LHCN-M2 (cell line): ENCODE results near the gene SMYD3. TPM values are rescaled to one million over a fixed set of nuclear protein-coding genes. Genes with fewer than 3 reads are reported as not detected.

ENCODE experiments used
- DNase-seq: peaks from one replicate; pipeline ENCODE4 v3.0.0-alpha.2; 2012; ENCODE audit warnings: low read depth
- total RNA-seq: library from RNA; depleted of rRNA; stranded (reverse); fragments of >200 nt; gene quantifications from 2 replicates; pipeline ENCODE4 v1.2.3, GENCODE V29; 2014

Gene SMYD3
- total RNA-seq, 1 experiment from 2014 or later = 34.0 TPM

DNA sequence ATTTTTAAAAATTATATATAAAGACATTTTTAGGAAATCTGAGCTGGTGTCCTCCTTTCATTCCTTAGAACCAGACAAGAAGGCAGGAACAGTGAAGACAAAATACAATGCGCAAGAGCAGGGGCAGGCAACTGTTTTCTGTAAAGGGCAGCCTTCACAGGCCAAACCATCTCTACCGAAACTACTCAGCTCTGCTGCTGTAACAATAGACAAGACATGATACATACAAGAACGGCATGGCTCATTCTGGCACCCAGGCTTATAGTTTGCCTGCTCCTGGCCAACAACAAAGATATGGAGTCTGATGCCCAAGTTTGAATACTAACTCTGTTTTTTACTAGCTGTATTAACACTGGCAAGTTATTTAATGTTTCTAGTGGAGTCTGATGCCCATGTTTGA lies 232.0 kb downstream of the SMYD3 start:
- DNase-seq = no peak

DNA sequence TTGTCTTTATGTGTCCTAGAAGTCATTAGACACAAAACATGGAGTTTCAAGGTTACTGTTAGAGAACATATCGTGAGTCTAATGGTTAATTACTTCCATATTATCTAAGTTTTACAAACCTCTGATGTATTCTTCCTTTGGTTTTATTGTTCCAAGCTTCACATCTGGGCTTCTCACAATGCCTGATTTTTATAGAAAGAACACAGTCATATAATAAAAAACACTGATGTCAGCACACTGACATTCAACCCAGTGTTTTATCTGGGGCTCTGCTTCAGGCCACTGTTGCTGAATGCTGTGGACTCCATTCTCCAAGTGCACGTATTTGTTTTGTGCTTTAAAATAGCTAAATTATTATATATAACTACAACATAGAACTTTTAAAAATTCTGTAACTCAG lies 232.9 kb downstream of the SMYD3 start:
- DNase-seq = no peak

DNA sequence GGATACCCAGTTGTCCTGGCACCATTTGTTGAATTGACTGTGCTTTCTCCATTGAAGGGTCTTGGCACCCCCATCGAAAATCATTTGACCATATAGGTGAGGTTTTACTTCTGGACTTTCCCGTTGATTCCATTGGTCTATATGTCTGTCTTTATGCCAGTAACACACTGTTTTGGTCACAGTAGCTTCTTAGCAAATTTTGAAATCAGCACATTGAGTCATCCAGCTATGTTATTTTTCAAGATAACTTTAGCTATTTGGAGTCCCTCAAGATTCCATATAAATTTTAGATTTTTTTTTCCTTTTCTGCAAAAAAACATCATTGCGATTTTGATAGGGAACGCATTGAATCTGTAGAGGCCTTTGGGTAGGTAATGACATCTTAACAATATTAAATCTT lies 235.6 kb downstream of the SMYD3 start:
- DNase-seq = no peak

DNA sequence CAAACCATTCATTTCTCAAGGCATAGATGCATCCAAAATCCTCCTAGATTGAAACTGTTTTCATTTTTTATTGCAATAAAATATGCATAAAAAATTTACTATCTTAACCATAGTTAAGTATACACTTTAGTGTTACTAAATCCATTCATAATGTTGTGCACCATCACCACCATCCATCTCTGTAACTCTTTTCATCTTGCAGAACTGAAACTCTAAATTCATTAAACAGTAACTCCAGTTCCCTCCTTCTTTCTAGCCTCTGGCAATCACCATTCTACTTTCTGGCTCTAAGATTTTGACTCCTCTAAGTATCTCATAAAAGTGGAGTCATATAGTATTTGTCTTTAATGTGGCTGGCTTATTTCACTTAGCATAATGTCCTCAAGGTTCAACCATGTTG lies 236.8 kb downstream of the SMYD3 start:
- DNase-seq = no peak

DNA sequence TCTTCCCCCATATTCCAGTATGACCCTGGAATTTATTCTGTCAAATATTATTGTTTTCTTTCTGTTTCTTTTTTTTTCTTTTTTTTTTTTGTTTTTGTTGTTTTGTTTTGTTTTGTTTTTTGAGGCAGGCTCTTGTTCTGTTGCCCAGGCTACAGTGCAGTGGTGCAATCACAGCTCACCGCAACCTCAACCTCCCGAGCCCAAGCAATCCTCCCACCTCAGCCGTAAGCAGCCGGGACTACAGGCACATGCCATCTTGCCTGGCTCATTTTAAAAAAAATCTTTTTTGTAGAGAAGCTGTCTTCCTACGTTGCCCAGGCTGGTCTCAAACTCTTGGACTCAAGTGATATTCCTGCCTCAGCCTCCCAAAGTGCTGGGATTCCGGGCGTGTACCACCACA lies 237.6 kb downstream of the SMYD3 start:
- no peak for DNase-seq

DNA sequence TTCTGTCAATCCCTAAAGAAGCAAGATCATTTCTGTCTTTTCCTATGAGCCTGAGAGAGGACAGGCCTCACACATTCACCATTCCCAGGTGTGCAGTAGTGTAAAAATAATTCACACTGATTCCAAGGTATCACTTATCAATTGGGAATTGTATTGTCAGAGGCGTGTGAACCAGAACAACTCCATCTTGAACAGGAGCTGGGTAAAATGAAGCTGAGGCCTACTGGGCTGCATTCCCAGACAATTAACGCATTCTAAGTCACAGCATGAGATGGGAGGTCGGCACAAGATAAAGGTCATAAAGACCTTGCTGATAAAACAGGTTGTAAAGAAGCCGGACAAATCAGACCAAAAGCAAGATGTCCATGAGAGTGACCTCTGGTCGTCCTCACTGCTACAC lies 239.2 kb downstream of the SMYD3 start:
- no peak for DNase-seq

DNA sequence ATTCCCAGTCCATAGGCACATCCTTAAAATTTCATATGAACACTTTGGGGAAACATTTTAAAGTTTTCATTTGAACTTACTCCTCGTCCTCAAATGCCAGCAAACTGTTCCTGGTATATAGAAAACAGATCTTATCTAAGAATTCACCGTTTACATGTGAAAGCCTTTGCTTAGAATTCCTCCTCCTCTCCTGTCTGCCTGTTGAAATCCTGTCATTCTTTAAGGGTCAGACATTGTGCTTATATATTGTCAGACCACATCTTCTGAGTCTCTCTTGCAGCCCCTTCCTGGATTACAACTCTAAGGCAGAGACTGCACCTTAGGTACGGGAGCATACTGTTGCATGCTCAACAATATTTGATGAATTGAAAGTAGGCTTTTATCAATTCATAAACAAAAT lies 239.7 kb downstream of the SMYD3 start:
- no peak for DNase-seq

DNA sequence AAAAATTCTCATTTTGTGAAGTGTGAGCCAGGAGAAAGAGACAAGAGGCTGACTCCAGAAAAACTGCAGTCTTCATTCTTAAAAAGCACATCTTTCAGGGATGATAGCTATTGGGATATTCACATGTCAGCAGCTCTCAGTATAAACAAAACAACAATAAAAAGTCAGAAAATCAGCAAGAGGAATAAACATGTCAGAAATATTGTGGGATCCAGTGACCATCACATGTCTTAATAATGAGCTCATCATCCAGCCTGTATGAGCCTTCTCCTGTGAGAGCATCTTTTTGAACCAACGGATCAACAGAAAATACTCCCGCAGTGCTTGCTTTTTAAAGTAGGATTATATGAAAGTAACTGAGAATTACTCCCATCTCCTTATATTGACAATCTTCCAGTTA lies 241.6 kb downstream of the SMYD3 start:
- no peak for DNase-seq

DNA sequence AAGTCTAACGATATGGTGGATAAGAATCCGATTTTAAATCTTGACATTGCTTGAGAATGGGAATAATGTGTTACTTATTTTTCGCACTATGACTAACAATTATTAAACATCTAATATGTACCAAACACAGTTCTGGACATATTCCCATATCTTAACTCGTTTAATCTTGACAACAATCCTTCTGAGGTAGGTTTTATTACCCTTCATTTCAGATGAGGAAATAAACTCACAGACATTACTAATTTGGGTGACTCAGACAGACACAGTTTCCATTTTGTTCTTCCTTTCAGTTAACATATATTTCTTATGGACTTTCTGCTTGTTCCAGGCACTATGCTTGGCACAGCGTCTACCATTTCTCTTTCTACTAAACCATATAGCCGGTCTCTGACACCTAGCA lies 244.8 kb downstream of the SMYD3 start:
- DNase-seq = no peak

DNA sequence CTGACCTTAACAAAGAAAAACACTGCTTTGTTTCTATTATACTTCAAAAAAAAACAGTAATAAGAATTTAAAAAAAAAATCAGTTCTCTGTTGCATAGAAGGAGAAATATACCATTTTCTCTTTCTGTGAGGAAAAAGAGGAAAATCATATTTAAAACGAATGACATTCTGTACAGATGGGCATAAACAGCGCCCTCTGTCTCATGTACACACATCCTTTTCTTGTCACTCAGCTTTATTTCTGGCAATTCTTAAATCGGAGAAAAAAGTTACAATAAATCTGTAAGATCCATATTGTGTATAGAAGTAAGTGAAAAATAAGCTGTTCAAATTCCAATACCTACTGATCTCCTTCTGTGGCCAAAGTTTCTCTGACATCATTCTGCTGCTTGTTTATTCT lies 245.4 kb downstream of the SMYD3 start:
- DNase-seq = no peak

DNA sequence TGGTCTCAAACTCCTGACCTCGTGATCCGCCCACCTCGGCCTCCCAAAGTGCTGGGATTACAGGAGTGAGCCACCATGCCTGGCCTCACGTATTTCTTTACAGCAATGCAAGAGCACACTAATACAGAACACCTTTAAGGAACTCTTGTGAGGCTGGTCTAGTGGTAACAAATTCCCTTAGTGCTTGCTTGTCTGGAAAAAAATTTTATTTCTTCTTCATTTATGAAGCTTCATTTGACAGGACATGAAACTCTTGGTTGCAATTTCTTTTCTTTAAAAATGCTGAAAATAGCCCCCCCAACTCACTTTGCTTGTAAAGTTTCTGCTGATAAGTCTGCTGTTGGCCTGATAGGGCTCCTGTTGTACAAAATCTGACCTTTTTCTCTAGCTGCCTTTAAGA lies 248.8 kb downstream of the SMYD3 start:
- no peak for DNase-seq

DNA sequence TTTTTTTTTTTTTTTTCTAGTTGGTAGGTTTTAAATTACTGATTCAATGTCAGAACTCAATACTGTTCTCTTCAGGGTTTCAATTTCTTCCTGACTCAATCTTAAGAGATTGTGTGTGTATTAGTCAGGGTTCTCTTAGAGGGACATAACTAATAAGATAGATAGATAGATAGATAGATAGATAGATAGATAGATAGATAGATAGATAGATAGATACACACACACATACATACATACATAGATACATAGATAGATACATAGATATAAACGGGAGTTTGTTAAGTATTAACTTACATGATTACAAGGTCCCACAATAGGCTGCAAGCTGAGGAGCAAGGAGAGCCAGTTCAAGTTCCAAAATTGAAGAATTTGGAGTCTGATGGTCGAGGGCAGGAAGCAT lies 251.3 kb downstream of the SMYD3 start:
- DNase-seq = no peak

DNA sequence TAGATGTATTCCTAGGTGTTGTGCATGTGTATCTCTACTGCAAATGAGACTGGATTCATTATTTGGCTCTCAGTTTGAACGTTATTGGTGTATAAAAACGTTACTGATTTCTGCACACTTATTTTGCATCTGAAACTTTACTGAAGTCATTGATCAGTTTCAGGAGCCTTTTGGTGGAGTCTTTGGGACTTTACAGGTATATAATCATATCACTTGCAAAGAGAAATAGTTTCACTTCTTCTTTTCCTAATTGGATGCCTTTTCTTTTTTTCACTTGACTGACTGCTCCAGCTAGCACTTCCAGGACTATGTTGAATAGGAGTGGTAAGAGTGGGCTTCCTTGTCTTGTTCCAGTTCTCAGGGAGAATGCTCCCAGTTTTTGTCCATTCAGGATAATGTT lies 252.2 kb downstream of the SMYD3 start:
- no peak for DNase-seq

DNA sequence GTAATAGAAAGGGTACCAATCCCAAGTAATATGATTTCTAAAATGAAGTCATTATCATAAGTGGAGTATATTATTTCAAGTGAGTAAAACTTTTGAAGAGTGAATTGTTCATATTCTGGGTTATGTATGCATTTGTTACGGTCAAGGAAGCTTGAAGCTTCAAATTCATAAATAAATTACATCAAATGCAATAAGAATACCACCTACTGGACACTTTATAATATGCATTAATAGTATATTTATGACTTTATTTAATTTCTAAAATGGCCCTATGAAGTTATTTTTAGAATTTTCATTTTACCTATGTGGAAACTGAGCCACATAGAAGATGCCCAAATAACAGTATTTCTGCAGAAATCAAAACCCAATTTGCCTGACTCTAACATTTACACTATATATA lies 260.6 kb downstream of the SMYD3 start:
- DNase-seq = no peak

DNA sequence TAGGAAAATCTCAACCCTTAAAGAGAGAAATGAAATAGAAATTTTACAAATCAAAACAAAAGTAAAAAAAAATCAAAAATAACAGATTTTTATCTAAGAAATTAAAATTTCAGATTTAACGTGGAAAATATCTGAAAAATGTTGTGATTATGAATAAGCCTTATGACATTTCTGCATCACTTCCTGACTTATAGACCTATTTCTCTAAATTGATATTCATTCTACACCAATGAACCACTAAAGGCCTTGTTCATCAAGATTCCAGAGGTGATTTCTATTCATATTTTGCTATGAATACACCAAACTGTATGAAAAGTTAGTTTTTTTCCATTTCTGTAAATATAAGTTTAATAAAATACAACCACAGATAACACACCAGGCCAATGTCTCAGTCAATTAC lies 261.5 kb downstream of the SMYD3 start:
- no peak for DNase-seq

DNA sequence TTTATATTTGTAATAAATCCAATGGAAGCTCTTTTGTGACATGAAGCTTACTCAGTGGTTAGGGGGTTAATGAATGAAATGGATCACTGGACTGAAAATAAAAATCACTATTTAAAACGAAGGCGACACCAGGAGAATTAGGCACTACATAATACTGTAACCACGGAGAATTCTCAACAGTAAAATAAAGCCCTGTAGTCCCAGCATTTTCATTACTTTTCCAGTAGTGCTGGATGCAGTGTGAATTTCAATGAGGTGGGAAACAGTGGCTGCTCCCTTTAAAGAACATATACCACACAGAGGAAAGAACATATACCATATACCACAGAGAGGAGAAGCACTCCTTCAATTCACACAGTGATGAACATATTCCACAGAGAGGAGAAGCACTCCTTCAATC lies 275.0 kb downstream of the SMYD3 start:
- DNase-seq = no peak

DNA sequence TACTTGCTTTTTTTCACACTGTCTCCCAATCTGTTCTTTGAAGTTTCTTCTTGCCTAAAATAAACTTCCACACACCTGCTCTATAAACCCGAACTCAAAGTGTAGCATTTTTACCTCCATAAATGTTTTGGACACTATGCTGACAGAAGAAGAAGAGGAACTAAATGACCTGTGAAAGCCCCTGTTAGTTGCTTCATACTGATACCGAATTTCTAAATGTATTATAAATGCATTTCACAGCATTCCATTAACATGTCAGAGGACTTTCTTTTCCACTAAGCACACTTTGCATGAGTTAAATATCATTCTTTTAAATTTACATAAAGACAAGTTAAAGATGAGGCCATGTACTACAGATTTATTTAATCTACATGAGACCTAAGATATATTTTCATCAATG lies 281.0 kb downstream of the SMYD3 start:
- no peak for DNase-seq

DNA sequence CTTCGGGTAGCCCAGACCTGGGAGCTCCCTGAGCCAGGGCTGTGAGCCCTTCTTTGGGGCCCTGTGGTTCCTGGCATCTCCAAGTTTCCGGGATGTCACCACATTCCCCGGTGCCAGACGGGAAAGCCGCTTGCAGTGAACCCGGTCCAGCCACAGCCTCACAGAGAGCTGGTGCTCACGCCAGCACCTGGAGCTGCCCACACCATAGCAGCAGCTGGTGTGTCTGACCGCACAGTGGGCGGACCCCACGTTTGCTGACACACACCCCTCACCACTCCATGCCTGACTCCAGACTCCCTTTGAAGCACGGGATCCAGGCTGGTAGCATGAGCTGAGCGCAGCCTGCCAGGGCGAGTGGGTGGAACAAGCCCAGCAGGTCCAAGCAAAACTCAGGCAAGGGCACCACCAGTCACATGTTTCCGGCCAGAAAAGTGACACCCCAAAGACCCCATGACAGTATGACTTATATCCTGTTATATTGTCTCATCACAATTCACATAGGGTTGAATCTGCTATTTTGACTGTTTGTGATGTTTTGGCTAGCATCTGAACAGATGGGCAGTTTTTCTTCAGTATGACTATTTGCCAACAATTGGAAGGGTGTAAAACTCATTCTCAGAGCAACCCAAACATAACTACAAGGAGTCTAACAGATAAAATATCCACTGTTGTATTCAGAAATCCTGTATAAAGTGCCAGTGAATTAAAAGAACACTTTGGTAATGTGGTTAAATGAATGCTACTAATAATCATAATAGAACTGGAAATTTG lies 285.4 kb downstream of the SMYD3 start:
- DNase-seq = no peak

DNA sequence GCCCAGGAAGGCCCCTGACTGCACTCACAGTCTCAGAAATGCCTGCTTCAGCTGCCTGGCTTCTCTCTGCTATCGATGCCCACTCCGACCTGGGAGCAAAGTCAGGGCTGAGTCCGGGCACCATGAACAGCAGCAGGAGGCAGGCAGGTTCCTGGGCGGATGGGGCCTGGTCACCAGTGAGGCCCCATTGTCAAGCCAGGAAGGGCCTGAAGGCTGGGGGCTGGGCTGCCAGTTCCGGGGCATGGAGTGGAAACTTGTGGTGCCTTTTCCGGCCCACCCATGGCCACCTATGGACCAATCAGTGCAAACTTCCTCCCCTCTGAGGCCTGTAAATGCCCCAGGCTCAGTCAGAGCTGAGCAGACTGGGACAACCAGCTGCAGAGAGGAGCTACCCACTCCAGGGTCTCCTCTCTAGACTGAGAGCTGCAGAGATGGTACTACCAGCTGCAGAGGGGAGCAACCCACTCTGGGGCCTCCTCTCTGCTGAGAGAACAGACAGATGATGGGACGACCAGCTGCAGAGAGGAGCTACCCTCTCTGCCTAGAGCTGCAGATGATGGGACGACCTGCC lies 286.5 kb downstream of the SMYD3 start:
- DNase-seq = no peak

DNA sequence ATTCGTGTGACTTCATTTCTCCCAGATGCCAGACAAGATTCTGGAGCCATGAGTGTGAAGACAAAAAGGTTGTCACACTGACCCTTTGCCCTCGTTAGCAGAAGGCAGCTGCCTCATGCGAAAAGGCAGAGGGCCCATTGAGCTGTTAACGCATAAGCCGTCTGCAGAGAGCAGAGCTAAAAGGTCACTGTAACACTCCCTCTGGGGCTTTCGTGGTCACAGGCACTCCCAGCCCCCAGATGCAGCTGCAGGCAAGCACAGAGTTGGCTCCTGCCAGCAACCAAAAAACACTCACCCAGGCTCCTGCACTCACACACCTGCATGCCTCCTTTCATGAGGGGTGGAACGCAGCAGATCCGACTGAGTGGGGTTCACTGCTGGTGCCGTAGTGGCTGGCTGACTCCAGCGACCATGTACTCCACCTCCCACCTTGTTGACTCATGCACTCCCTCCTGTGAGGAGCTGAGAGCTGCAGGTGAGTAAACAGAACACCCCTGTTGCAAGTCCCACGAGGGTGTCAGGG lies 287.5 kb downstream of the SMYD3 start:
- DNase-seq = no peak

DNA sequence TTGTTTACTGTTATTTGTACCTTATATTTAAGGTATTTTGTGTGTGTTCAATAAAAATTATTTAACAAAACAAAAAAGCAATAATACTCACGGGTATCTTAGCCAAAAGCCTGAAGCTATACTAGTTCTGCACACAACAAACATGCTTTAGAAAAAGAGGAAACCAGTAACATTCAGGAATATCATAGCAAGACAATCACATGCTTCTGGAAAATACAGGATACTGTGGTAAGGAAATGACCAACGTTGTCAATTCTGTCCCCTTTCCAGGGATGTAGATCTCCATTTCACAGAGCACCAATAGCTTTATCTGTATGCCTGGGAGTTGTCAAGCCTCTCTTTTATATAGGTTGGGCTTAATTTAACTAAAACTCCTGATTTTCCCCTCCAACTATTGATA lies 288.4 kb downstream of the SMYD3 start:
- no peak for DNase-seq

DNA sequence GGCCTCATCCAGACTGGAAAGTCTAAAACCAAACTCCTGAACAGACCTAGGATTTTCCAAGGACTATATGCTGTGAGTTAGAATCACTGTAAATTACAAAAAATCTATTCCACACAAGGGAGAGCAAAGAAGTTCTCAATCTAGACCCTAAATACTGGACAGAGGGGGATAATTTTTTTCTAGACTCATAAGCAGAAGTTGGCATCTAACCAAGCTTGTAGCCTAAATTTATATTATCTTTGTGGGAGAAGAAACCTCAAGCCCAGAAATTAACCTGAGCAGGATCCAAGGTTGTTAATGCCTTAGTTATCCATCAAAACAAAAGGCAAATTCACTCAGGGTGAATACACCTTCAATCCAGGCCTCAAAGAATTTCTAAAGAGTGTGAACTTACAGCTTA lies 290.2 kb downstream of the SMYD3 start:
- no peak for DNase-seq

DNA sequence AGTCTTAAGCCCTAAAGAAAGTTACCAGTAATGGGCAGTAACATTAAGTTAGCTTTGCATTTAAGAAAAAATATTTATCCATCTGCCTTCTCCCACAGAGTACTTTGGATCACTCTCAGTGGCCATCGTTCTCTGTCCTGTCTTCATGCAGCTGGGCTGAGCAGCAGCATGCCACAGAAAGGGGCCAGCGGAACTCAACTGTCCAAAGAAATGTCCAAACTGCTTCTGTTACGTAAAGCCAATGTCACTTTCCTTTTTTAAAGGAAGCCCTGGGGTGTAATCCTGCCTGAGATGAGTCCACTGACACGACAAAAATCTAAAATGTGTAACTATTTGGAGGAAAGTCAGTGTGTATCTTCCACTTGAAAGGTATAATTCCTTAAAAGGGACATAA lies 291.6 kb downstream of the SMYD3 start:
- DNase-seq = no peak
